HG03108 (cell line): Measurements from ENCODE around the gene CHRNB1.

Experiments used
- ATAC-seq: cut with Tn5 transposase; IDR thresholded peaks from one replicate; pipeline ENCODE4 v1.9.1; 2021; ENCODE audit warnings: moderate library complexity; ENCODE audit not compliant: unreplicated experiment

CHRNB1 gene

GRCh38 chr17:7415784-7416183 is 29.1 kb upstream of the CHRNB1 start:
- no peak for ATAC-seq

- ATAC-seq, result no peak
Measured at GRCh38 chr17:7416323-7416722, 28.5 kb upstream of the CHRNB1 start.

GRCh38 chr17:7417056-7417655 is 27.7 kb upstream of the CHRNB1 start:
- no peak for ATAC-seq

GRCh38 chr17:7418472-7419152 is 26.2 kb upstream of the CHRNB1 start:
- ATAC-seq, result no peak

GRCh38 chr17:7419819-7420610 is 24.8 kb upstream of the CHRNB1 start, which contains the start of gene SPEM1:
SPEM1 (plus strand) TSS chr17:7420324; CDS start chr17:7420385, 61 bp downstream.
- ATAC-seq, result no peak

- ATAC-seq, result no peak
Measured at GRCh38 chr17:7421186-7421585, 23.7 kb upstream of the CHRNB1 start.

GRCh38 chr17:7423679-7424078 is 21.2 kb upstream of the CHRNB1 start:
- ATAC-seq, result no peak

- ATAC-seq, result no peak
Measured at GRCh38 chr17:7425316-7425715, 19.5 kb upstream of the CHRNB1 start, which contains the start of gene SPEM2. SPEM2 (plus strand) TSS chr17:7425616; CDS start chr17:7425689, 73 bp downstream.

- no peak for ATAC-seq
Measured at GRCh38 chr17:7425756-7426155, 19.1 kb upstream of the CHRNB1 start.

GRCh38 chr17:7426203-7426863 is 18.5 kb upstream of the CHRNB1 start:
- no peak for ATAC-seq

GRCh38 chr17:7426896-7427489 is 17.9 kb upstream of the CHRNB1 start:
- no peak for ATAC-seq

- ATAC-seq, result no peak
Measured at GRCh38 chr17:7427549-7427948, 17.3 kb upstream of the CHRNB1 start.

GRCh38 chr17:7428557-7428956 is 16.3 kb upstream of the CHRNB1 start, which contains the start of gene SPEM3:
SPEM3 (plus strand) TSS chr17:7428857; CDS start chr17:7428903, 46 bp downstream.
- ATAC-seq, result no peak

- ATAC-seq, result no peak
Measured at GRCh38 chr17:7429722-7430121, 15.1 kb upstream of the CHRNB1 start.

- no peak for ATAC-seq
Measured at GRCh38 chr17:7431231-7431630, 13.6 kb upstream of the CHRNB1 start.

GRCh38 chr17:7432296-7432695 is 12.6 kb upstream of the CHRNB1 start:
- no peak for ATAC-seq

GRCh38 chr17:7435676-7436555 is 8.9 kb upstream of the CHRNB1 start:
- peak; percentile 13 for ATAC-seq

- ATAC-seq, result peak; percentile 39
Measured at GRCh38 chr17:7436556-7437368, 8.1 kb upstream of the CHRNB1 start.

GRCh38 chr17:7437369-7437863 is 7.4 kb upstream of the CHRNB1 start:
- no peak for ATAC-seq
